SU-DHL-6 (cell line): ENCODE data around the gene MYOCD.

ENCODE experiments used
- CTCF ChIP-seq: fragments of 200-600 bp; sonication (generic); IDR thresholded peaks from one replicate; pipeline ENCODE4 v1.5.1; 2017; ENCODE audit warnings: antibody characterized with exemption, mild to moderate bottlenecking, low read length, moderate library complexity; ENCODE audit not compliant: insufficient read depth, poor library complexity, severe bottlenecking
- EZH2phosphoT487 ChIP-seq: fragments of 200-600 bp; sonication (generic), shearing (Covaris generic); conservative IDR thresholded peaks from 2 replicates; pipeline ENCODE4 v1.6.1; 2018; ENCODE audit warnings: mild to moderate bottlenecking, antibody characterized with exemption, low read length, moderate library complexity, mixed read lengths

DNA sequence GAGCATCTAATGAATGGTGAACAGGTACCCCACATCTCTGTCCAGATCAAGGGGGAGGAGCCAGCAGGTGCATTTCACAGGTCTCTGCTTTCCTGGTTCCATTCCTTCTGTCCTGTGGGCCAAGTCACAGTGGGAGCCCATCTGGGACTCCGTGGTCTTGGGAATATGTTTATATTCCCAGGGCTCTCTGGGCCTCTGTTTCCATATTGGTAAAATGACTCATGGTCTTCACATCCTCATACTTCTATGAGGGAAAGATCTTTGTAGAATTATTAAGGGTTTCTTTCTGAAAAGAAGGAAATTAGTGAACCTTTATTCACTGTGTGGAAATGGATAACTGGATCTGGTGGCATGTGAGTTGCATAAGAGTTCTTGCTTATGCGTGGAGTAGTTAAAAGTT, 6.2 kb downstream of the MYOCD start:
- TF ChIP-seq EZH2phosphoT487 (no peak), CTCF (no peak)
